H1 (cell line): ENCODE data around the gene HABP2. TPM values are rescaled to one million over a fixed set of nuclear protein-coding genes. Genes with fewer than 3 reads are reported as not detected.

Source experiments
- CBX8 ChIP-seq: fragments of 300-800, 300-1000 bp; sonication (generic); IDR thresholded peaks from 2 replicates; pipeline ENCODE4 v1.7.1; 2016; ENCODE audit warnings: low read depth, low read length, borderline replicate concordance
- polyA plus RNA-seq, 7 experiments: library from polyadenylated mRNA; depleted of rRNA in 3 of 7; stranded (reverse) in 5 of 7; unstranded in 2 of 7; fragments of >200 nt in 5 of 7; fragments of 200-250 nt in 2 of 7; gene quantifications; 1 replicate in 5 of 7; 2 replicates in 1 of 7; 4 replicates in 1 of 7; pipeline versions ENCODE4 v1.2.1 to v1.2.3, GENCODE V29; 2011 to 2013; ENCODE audit warnings: missing spikeins in 2 of 7, mixed read lengths in 2 of 7
- total RNA-seq: library from RNA; stranded (reverse); fragmentation: NEBNext Ultra II Directional; extraction: Animal tissue kit (Norgen Biotek cat#: 25700); gene quantifications from 2 replicates; pipeline ENCODE4 v1.2.1, GENCODE V29; 2021

HABP2 gene
- total and polyA plus RNA-seq, 2 of the 8 experiments (the other 6 are each of a cell fraction or from before 2014, with no cell fraction given) = not detected

GRCh38 chr10:113539789-113540188, 13.1 kb upstream of the HABP2 start (continued):
- no peak for TF ChIP-seq CBX8
- TF ChIP-seq, all 59 proteins: peak for 0
